Activated B cell treated with CpG ODN at 0.5 μM for 24 hours (primary cell): ENCODE data around the gene MPPED2. TPM values are rescaled to one million over a fixed set of nuclear protein-coding genes. Genes with fewer than 3 reads are reported as not detected.

Experiments used
- ATAC-seq: fragments of 200-7000 bp; cut with Tn5 transposase; one replicate; pipeline ENCODE4 v1.10.0; 2021; ENCODE audit warnings: low read depth, mild to moderate bottlenecking, moderate library complexity
- CTCF ChIA-PET: fragments of 350-600 bp; sonication (Branson Sonifier 250); formaldehyde crosslinking; loops from one replicate; lab custom pipeline; 2021; ENCODE audit warnings: antibody characterized with exemption; lab: Charles Lee
- POLR2A ChIA-PET: fragments of 350-600 bp; sonication (Branson Sonifier 250); formaldehyde crosslinking; loops from one replicate; lab custom pipeline; 2021; ENCODE audit warnings: antibody characterized with exemption; lab: Charles Lee
- DNase-seq: peaks from one replicate; pipeline ENCODE4 v3.0.0; 2022
- H3K27ac Mint-ChIP-seq: one replicate; pipeline ENCODE4 v1.8.0; 2020; ENCODE audit warnings: mixed read lengths
- H3K27me3 Mint-ChIP-seq: one replicate; pipeline ENCODE4 v1.8.0; 2021; ENCODE audit warnings: mixed read lengths
- H3K36me3 Mint-ChIP-seq: one replicate; pipeline ENCODE4 v1.8.0; 2021; ENCODE audit warnings: low read depth, mixed read lengths
- H3K4me1 Mint-ChIP-seq: one replicate; pipeline ENCODE4 v1.8.0; 2021; ENCODE audit warnings: mixed read lengths
- H3K4me3 Mint-ChIP-seq: one replicate; pipeline ENCODE4 v1.8.0; 2020; ENCODE audit warnings: mild to moderate bottlenecking, mixed read lengths
- H3K9me3 Mint-ChIP-seq: one replicate; pipeline ENCODE4 v1.8.0; 2020; ENCODE audit warnings: mixed read lengths
- CTCF ChIP-seq: fragments of 200-600 bp; IDR thresholded peaks from one replicate; pipeline ENCODE4 v1.8.0; 2022; ENCODE audit warnings: antibody characterized with exemption, mild to moderate bottlenecking
- intact Hi-C: fragments of 100-400 bp; cut with micrococcal nuclease; formaldehyde crosslinking; loops from one replicate; pipeline ENCODE4 v1.15.1; 2024
- total RNA-seq: library from RNA; stranded (reverse); gene quantifications from 2 replicates; pipeline ENCODE4 v1.2.3, GENCODE V29; 2022

MPPED2 gene
- total RNA-seq, 1 donor from 2014 or later, result 1.7 TPM

GRCh38 chr11:30501744-30502143 lies 84.4 kb downstream of the MPPED2 start:
- intact Hi-C loops, result no loop called here
- ATAC-seq (no peak), DNase-seq (no peak)
- ChIA-PET CTCF (no interaction called here), POLR2A (no interaction called here)
- Mint-ChIP-seq H3K4me3 (no peak overlapping the region), H3K36me3 (no peaks in the 10 kb centered on the region), H3K27me3 (peaks cover 2% of the 10 kb centered on the region), H3K9me3 (no peaks in the 10 kb centered on the region), H3K4me1 (no peaks in the 10 kb centered on the region), H3K27ac (no peak overlapping the region)
- no peak for TF ChIP-seq CTCF

- H3K4me3 Mint-ChIP-seq, result no peak overlapping the region
- ATAC-seq (no peak), DNase-seq (no peak)
- no peak overlapping the region for H3K27ac Mint-ChIP-seq
- no peaks in the 10 kb centered on the region for H3K36me3 Mint-ChIP-seq
- no peaks in the 10 kb centered on the region for H3K4me1 Mint-ChIP-seq
- CTCF ChIA-PET, result no interaction called here
- POLR2A ChIA-PET, result no interaction called here
- intact Hi-C loops, result no loop called here
- no peak for TF ChIP-seq CTCF
- peaks cover 2% of the 10 kb centered on the region for H3K27me3 Mint-ChIP-seq
- no peaks in the 10 kb centered on the region for H3K9me3 Mint-ChIP-seq
These were observed 86.2 kb downstream of the MPPED2 start for GRCh38 chr11:30499940-30500339.

- Mint-ChIP-seq H3K27me3 (no peaks in the 10 kb centered on the region), H3K4me1 (no peaks in the 10 kb centered on the region), H3K36me3 (no peaks in the 10 kb centered on the region), H3K9me3 (no peaks in the 10 kb centered on the region), H3K4me3 (no peak overlapping the region), H3K27ac (no peak overlapping the region)
- DNase-seq (no peak), ATAC-seq (no peak)
- ChIA-PET POLR2A (no interaction called here), CTCF (no interaction called here)
- no peak for TF ChIP-seq CTCF
- intact Hi-C loops, result no loop called here
These were observed 88.6 kb downstream of the MPPED2 start for GRCh38 chr11:30497600-30497999.

GRCh38 chr11:30496935-30497334 lies 89.2 kb downstream of the MPPED2 start:
- H3K4me3 Mint-ChIP-seq, result no peak overlapping the region
- intact Hi-C loops, result no loop called here
- no peak overlapping the region for H3K27ac Mint-ChIP-seq
- ATAC-seq (no peak), DNase-seq (no peak)
- H3K4me1 Mint-ChIP-seq, result no peaks in the 10 kb centered on the region
- H3K27me3 Mint-ChIP-seq, result no peaks in the 10 kb centered on the region
- ChIA-PET CTCF (no interaction called here), POLR2A (no interaction called here)
- TF ChIP-seq CTCF, result no peak
- no peaks in the 10 kb centered on the region for H3K9me3 Mint-ChIP-seq
- H3K36me3 Mint-ChIP-seq, result no peaks in the 10 kb centered on the region

GRCh38 chr11:30495437-30495836 lies 90.7 kb downstream of the MPPED2 start:
- ChIA-PET POLR2A (no interaction called here), CTCF (no interaction called here)
- Mint-ChIP-seq H3K9me3 (no peaks in the 10 kb centered on the region), H3K4me1 (no peaks in the 10 kb centered on the region), H3K36me3 (no peaks in the 10 kb centered on the region), H3K4me3 (no peak overlapping the region), H3K27me3 (no peaks in the 10 kb centered on the region), H3K27ac (no peak overlapping the region)
- intact Hi-C loops, result no loop called here
- no peak for TF ChIP-seq CTCF
- ATAC-seq (no peak), DNase-seq (no peak)
